Right lobe of liver (tissue), 4 donors: ENCODE data around the gene PCDHGA2.
"Not testable (repeated sequence)": the region's sequence is repeated elsewhere in the genome, so short reads cannot be mapped to it uniquely, and the experiment has no call there.

Source experiments
- CTCF ChIP-seq, 4 donors: fragments of 200-600 bp in 3 of 4; fragments of 450-650 bp in 1 of 4; IDR thresholded peaks; one replicate each; pipeline versions ENCODE4 v1.5.1 to v1.8.0; 2016 to 2022; ENCODE audit warnings: antibody characterized with exemption in 4 of 4, mild to moderate bottlenecking in 2 of 4
- POLR2A ChIP-seq: fragments of 450-650 bp; IDR thresholded peaks from one replicate; pipeline ENCODE4 v1.6.1; 2017; ENCODE audit warnings: antibody characterized with exemption, mild to moderate bottlenecking
- donor health status: DM: no; HTN: no; CAD: no.
- donor health status: DM: no; HTN: no; CAD: no.
- donor health status: DM: no; HTN: yes; CAD: no.

- TF ChIP-seq CTCF (IDR thresholded peaks at IDR 0.05); POLR2A: not testable (repeated sequence)
Measured at GRCh38 chr5:141375444-141376155, 37.0 kb downstream of the PCDHGA2 start.
